ENCODE data around the gene PEX13. TPM values are rescaled to one million over a fixed set of nuclear protein-coding genes. Genes with fewer than 3 reads are reported as not detected.

The PEX13 gene
- total and polyA plus RNA-seq, 2 of the 4 experiments (the other 2 are of a cell fraction): 12.1 to 34.8 TPM

- Histone ChIP-seq H2BK5ac (ENCODE audit: low read depth, low read length, poor library complexity, severe bottlenecking) (no peak overlapping the region), H3K36me3 (ENCODE audit: control insufficient read depth, insufficient read depth, low read length) (peaks cover 21% of the 10 kb centered on the region), H3K9me3 (ENCODE audit: control insufficient read depth, insufficient read depth, low read length) (no peaks in the 10 kb centered on the region), H2AK5ac (ENCODE audit: low read depth, low read length) (no peak overlapping the region), H2AFZ (replicated peaks; ENCODE audit: low read length, poor library complexity) (no peak overlapping the region), H3K27me3 (ENCODE audit: control insufficient read depth, insufficient read depth, low read length) (no peaks in the 10 kb centered on the region), H2BK15ac (ENCODE audit: low read depth, low read length) (no peak overlapping the region), H3K56ac (ENCODE audit: extremely low read depth, insufficient read depth, low read length) (no peak overlapping the region), H3K4me1 (ENCODE audit: control insufficient read depth, insufficient read depth, low read length) (no peaks in the 10 kb centered on the region), H4K91ac (ENCODE audit: insufficient read depth, low read depth, low read length) (no peak overlapping the region), H3K4ac (ENCODE audit: low read depth, low read length) (no peak overlapping the region), H4K20me1 (ENCODE audit: insufficient read depth, low read length) (no peaks in the 10 kb centered on the region), H2BK20ac (ENCODE audit: low read depth, low read length) (no peak overlapping the region), H3K23ac (ENCODE audit: low read depth, low read length) (no peak overlapping the region), H2AK9ac (replicated peaks; ENCODE audit: low read depth, low read length, poor library complexity) (no peak overlapping the region), H3K27ac (ENCODE audit: insufficient read depth, low read length) (no peak overlapping the region), H4K8ac (ENCODE audit: low read depth in 2 of 2, low read length in 2 of 2) (no peak overlapping the region), H4K5ac (ENCODE audit: low read depth, low read length) (no peak overlapping the region), H2BK120ac (ENCODE audit: low read depth, low read length) (no peak overlapping the region), H3K4me2 (ENCODE audit: low read depth, low read length) (no peak overlapping the region), H3K9me1 (ENCODE audit: insufficient read depth, low read length) (no peaks in the 10 kb centered on the region), H3K18ac (ENCODE audit: low read depth, low read length) (no peak overlapping the region), H3K79me1 (ENCODE audit: low read depth in 1 of 2, low read length in 2 of 2) (peaks cover 3 to 6% of the 10 kb centered on the region in 2 experiments; a peak in 3 of 4 replicates), H3K4me3 (ENCODE audit: insufficient read depth, low read depth, low read length) (no peak overlapping the region), H3K14ac (replicated peaks; ENCODE audit: low read depth, low read length) (no peak overlapping the region), H3K9ac (ENCODE audit: low read depth, low read length) (no peak overlapping the region)
- DNase-seq: no peak
- dilution Hi-C loops (cut with HindIII; ENCODE audit: low sequenced_read_pairs, unreplicated experiment) (no loop called here), intact Hi-C loops (cut with micrococcal nuclease) (no loop called here), in situ Hi-C loops (cut with MboI; ENCODE audit: low sequenced_read_pairs) (no loop called here)
- peak; percentile 68 for TF ChIP-seq CEBPB (IDR thresholded peaks at IDR 0.05; ENCODE audit: low read depth, low read length)
- TF ChIP-seq BHLHE40 (IDR thresholded peaks at IDR 0.05; ENCODE audit: low read depth, low read length): no peak
- BruUV-seq (replicated peaks): no TSS peak
- WGBS, 2 experiments (ENCODE audit: extremely low coverage in 2 of 2, insufficient read length in 1 of 2): no CpG with 5 or more reads among the region's 1 CpG
- ChIA-PET POLR2A (ENCODE audit: unreplicated experiment) (no interaction called here), CTCF (no interaction called here)
- no peak for ATAC-seq (ENCODE audit: low read depth)
Measured at GRCh38 chr2:61074100-61074499, 56.6 kb downstream of the PEX13 start.
